ENCODE results near the gene ZNF254. TPM values are rescaled to one million over a fixed set of nuclear protein-coding genes. Genes with fewer than 3 reads are reported as not detected.

The ZNF254 gene
- total RNA-seq, 1 donor from 2014 or later, result 16.9 TPM

- TF ChIP-seq POLR2AphosphoS5 (IDR thresholded peaks at IDR 0.05; ENCODE audit: insufficient read depth in 1 of 2, low read depth in 1 of 2) (no peak), POLR2A (IDR thresholded peaks at IDR 0.05) (no peak)
- TF ChIP-seq, protein P1, sequence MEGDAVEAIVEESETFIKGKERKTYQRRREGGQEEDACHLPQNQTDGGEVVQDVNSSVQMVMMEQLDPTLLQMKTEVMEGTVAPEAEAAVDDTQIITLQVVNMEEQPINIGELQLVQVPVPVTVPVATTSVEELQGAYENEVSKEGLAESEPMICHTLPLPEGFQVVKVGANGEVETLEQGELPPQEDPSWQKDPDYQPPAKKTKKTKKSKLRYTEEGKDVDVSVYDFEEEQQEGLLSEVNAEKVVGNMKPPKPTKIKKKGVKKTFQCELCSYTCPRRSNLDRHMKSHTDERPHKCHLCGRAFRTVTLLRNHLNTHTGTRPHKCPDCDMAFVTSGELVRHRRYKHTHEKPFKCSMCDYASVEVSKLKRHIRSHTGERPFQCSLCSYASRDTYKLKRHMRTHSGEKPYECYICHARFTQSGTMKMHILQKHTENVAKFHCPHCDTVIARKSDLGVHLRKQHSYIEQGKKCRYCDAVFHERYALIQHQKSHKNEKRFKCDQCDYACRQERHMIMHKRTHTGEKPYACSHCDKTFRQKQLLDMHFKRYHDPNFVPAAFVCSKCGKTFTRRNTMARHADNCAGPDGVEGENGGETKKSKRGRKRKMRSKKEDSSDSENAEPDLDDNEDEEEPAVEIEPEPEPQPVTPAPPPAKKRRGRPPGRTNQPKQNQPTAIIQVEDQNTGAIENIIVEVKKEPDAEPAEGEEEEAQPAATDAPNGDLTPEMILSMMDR (IDR thresholded peaks at IDR 0.05), result no peak
- Histone ChIP-seq H3K27me3 (no peaks in the 10 kb centered on the region), H3K36me3 (peaks cover 0 to 66% of the 10 kb centered on the region in 2 donors), H3K4me1 (no peaks in the 10 kb centered on the region), H3K9me3 (peaks cover 61% of the 10 kb centered on the region), H3K27ac (no peak overlapping the region), H3K4me3 (no peak overlapping the region)
- DNase-seq (ENCODE audit: extremely low spot score in 2 of 2), result no peak
- intact Hi-C loops (cut with DNase I), result no loop called here
Observed at GRCh38 chr19:24127601-24128000, 40.6 kb downstream of the ZNF254 start.

GRCh38 chr19:24140099-24140498 lies 53.1 kb downstream of the ZNF254 start:
- no peaks in the 10 kb centered on the region for H3K4me1 ChIP-seq
- DNase-seq (ENCODE audit: extremely low spot score in 2 of 2), result no peak
- intact Hi-C loops (cut with DNase I), result no loop called here
- peaks cover 45% of the 10 kb centered on the region for H3K9me3 ChIP-seq
- no peak overlapping the region for H3K27ac ChIP-seq
- TF ChIP-seq POLR2AphosphoS5 (IDR thresholded peaks at IDR 0.05; ENCODE audit: insufficient read depth in 1 of 2, low read depth in 1 of 2), result no peak
- TF ChIP-seq, protein P1 (IDR thresholded peaks at IDR 0.05), result no peak
- no peak for TF ChIP-seq POLR2A (IDR thresholded peaks at IDR 0.05)
- peaks cover 0 to 15% of the 10 kb centered on the region in 2 donors for H3K36me3 ChIP-seq
- no peaks in the 10 kb centered on the region for H3K27me3 ChIP-seq
- H3K4me3 ChIP-seq, result no peak overlapping the region

- H3K4me1 ChIP-seq, result no peaks in the 10 kb centered on the region
- H3K4me3 ChIP-seq, result no peak overlapping the region
- no peak for DNase-seq (ENCODE audit: extremely low spot score in 2 of 2)
- peaks cover 46% of the 10 kb centered on the region for H3K9me3 ChIP-seq
- H3K27me3 ChIP-seq, result no peaks in the 10 kb centered on the region
- TF ChIP-seq POLR2A (IDR thresholded peaks at IDR 0.05), result no peak
- TF ChIP-seq, protein P1 (IDR thresholded peaks at IDR 0.05), result no peak
- no peak for TF ChIP-seq POLR2AphosphoS5 (IDR thresholded peaks at IDR 0.05; ENCODE audit: insufficient read depth in 1 of 2, low read depth in 1 of 2)
- peaks cover 0 to 14% of the 10 kb centered on the region in 2 donors for H3K36me3 ChIP-seq
- intact Hi-C loops (cut with DNase I), result no loop called here
- no peak overlapping the region for H3K27ac ChIP-seq
Observed at GRCh38 chr19:24140591-24140990, 53.6 kb downstream of the ZNF254 start.

DNA sequence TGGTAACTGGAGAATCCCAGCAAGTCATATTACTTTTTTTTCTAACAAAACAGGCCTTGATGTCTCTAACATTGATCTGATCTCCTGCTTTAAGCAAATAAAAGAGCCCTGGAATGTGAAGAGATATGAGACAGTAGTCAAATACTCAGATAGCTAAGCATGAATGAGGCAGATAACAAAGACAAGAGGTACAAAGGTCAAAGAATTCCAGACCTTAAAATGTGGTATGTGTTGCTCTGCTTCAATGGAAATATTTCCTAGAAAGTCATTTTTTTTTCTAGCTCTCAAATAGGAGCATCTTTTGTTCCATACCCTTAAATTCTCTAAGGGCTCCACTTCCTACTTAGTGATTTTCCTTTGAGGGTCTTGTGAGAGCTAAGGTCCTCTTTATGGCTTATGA lies 54.6 kb downstream of the ZNF254 start:
- TF ChIP-seq POLR2A (IDR thresholded peaks at IDR 0.05), result no peak
- TF ChIP-seq, protein P1 (IDR thresholded peaks at IDR 0.05), result no peak
- no peak for TF ChIP-seq POLR2AphosphoS5 (IDR thresholded peaks at IDR 0.05; ENCODE audit: insufficient read depth in 1 of 2, low read depth in 1 of 2)
- intact Hi-C loops (cut with DNase I), result no loop called here
- DNase-seq (ENCODE audit: extremely low spot score in 2 of 2), result no peak
- H3K4me3 ChIP-seq, result no peak overlapping the region
- peaks cover 0 to 10% of the 10 kb centered on the region in 2 donors for H3K36me3 ChIP-seq
- H3K27me3 ChIP-seq, result no peaks in the 10 kb centered on the region
- H3K27ac ChIP-seq, result no peak overlapping the region
- H3K4me1 ChIP-seq, result no peaks in the 10 kb centered on the region
- H3K9me3 ChIP-seq, result peaks cover 49% of the 10 kb centered on the region

DNA sequence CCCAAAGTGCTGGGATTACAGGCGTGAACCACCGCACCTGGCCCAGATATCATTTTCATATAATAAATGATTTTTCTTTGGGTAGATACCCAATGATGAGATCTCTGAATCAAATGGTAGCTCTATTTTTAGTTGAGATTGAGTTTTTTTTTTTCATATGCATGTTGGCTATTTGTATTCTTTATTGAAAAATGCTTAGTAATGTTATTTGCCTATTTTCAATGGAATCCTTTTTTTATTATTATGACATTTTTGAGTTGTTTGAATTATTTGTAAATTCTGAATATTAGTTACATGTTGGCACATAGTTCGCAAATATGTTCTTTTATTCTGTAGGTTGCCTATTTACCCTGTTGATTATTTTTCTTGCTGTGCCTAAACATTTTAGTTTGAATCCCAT lies 55.8 kb downstream of the ZNF254 start:
- H3K4me3 ChIP-seq, result no peak overlapping the region
- H3K4me1 ChIP-seq, result no peaks in the 10 kb centered on the region
- intact Hi-C loops (cut with DNase I), result no loop called here
- no peaks in the 10 kb centered on the region for H3K27me3 ChIP-seq
- H3K27ac ChIP-seq, result no peak overlapping the region
- TF ChIP-seq POLR2AphosphoS5 (IDR thresholded peaks at IDR 0.05; ENCODE audit: insufficient read depth in 1 of 2, low read depth in 1 of 2), result no peak
- TF ChIP-seq, protein P1 (IDR thresholded peaks at IDR 0.05), result no peak
- peaks cover 51% of the 10 kb centered on the region for H3K9me3 ChIP-seq
- no peak for DNase-seq (ENCODE audit: extremely low spot score in 2 of 2)
- peaks cover 0 to 21% of the 10 kb centered on the region in 2 donors for H3K36me3 ChIP-seq

Data from vagina (tissue), 2 donors.